ENCODE data around the gene WDR62.
"Not testable (repeated sequence)": the region's sequence is repeated elsewhere in the genome, so short reads cannot be mapped to it uniquely, and the experiment has no call there.

WDR62 gene

DNA sequence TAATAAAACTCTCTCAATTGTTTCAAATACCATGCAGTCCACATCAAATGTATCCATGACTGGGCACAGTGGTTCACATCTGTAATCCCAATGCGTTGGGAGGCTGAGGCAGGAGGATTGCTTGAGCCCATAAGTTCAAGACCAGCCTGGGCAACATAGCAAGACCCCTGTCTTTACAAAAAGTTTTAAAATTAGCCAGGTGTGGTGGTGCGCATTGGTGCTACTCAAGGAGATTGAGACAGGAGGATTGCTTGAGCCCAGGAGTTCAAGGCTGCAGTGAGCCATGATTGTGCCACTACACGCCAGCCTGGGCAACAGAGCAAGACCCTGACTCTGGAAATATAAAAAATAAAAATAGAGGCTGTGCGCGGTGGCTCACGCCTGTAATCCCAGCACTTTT lies 27.0 kb upstream of the WDR62 start:
- no peak for DNase-seq (ENCODE audit: low read depth)
- TF ChIP-seq, protein P1, sequence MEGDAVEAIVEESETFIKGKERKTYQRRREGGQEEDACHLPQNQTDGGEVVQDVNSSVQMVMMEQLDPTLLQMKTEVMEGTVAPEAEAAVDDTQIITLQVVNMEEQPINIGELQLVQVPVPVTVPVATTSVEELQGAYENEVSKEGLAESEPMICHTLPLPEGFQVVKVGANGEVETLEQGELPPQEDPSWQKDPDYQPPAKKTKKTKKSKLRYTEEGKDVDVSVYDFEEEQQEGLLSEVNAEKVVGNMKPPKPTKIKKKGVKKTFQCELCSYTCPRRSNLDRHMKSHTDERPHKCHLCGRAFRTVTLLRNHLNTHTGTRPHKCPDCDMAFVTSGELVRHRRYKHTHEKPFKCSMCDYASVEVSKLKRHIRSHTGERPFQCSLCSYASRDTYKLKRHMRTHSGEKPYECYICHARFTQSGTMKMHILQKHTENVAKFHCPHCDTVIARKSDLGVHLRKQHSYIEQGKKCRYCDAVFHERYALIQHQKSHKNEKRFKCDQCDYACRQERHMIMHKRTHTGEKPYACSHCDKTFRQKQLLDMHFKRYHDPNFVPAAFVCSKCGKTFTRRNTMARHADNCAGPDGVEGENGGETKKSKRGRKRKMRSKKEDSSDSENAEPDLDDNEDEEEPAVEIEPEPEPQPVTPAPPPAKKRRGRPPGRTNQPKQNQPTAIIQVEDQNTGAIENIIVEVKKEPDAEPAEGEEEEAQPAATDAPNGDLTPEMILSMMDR (conservative IDR thresholded peaks at IDR 0.05; ENCODE audit: low read depth, low read length), result no peak
- no peak overlapping the region for H3K4me3 ChIP-seq (ENCODE audit: low read length)

DNA sequence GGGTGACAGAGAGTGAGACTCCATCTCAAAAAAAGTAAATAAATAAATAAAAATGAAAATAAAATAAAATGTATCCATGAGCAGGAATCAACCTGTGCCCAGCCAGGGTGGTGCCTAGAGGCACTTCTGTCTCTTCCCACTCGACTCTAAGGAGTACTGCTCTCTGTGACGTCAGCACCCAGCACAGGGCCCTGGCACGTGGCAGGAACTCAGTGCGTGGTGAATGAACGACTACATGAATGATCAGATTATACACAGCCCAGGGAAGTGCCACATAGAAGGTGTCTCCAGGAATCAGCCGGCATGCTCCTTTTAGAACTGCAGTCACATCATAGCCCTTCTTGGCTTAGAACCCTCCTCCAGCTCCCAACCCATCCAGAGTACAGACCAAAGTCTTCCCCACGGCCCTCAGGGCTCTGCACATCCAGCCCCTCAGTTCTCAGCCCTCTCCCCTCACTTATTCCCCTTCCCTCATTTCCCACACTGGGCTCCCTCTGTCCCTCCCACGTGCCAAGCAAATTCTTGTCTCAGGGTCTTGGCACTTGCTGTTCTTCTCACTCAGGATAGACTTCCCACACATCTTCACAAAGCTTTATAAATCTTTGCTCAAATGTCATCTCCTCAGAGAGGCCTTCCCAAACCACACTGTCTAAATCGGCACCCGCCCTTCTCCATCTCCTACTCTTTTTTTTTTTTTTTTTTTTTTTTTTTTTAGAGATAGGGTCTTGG lies 26.2 kb upstream of the WDR62 start:
- TF ChIP-seq, protein P1 (conservative IDR thresholded peaks at IDR 0.05; ENCODE audit: low read depth, low read length), result no peak
- H3K4me3 ChIP-seq (ENCODE audit: low read length), result no peak overlapping the region
- DNase-seq (ENCODE audit: low read depth), result no peak

DNA sequence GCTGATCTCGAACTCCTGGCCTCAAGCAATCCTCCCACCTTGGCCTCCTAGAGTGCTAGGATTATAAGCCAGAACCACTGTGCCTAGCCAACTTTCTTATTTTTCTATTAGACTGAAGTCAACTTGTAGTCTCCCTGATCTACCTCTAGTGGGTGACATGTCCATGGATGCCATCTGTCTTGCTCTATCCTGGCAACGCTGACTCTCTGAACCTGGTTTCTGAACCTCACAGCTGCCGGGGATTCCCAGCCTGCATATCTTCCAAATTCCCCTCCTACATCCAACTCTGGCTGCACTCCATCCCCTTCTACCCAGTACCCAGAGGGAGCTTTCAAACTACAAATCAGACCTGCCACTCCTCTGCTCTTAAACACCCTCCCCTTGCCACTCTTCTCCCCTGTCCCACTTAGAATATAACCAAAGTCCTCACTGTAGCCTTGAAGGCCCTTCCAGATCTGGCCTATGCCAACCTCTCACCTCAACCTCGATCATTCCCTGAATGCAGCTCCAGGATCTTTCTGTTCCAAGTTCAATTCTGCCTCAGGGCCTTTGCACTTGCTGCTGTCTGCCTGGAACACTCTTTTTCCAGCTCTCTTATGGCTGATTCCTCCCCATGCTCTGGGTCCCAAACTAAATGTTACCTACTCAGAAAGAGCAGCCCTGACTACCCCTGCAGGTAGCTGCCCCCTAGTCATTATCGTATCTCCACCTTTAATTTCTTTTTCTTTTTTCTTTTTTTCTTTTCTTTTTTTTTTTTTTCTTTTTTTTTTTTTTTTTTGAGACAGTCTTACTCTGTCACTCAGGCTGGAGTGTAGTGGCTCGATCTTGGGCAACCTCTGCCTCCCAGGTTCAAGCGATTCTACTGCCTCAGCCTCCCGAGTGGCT lies 24.2 kb upstream of the WDR62 start:
- DNase-seq (ENCODE audit: low read depth), result no peak
- H3K4me3 ChIP-seq (ENCODE audit: low read length), result no peak overlapping the region
- TF ChIP-seq, protein P1 (conservative IDR thresholded peaks at IDR 0.05; ENCODE audit: low read depth, low read length), result peak; percentile 23

DNA sequence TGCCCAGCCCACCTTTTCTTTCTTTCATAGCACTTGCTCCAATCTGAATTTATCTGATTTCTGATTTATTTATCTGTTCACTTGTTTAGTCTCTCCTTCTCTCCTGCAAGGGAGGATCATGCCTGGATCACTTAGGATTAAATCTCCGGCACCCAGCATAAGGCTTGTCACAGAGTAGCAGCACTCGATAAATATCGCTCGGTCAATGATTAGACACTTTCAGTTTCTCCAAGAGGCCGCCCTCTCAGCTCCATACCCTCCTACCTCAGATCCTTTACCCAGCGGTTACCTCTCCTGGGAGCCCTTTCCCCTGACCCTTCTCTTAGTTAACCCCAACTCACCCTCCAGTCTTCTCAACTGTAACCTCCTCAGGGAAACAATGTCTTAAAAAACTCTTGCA lies 23.4 kb upstream of the WDR62 start:
- peak overlapping the region; percentile 10 for H3K4me3 ChIP-seq (ENCODE audit: low read length)
- TF ChIP-seq, protein P1 (conservative IDR thresholded peaks at IDR 0.05; ENCODE audit: low read depth, low read length), result no peak
- DNase-seq (ENCODE audit: low read depth), result no peak

DNA sequence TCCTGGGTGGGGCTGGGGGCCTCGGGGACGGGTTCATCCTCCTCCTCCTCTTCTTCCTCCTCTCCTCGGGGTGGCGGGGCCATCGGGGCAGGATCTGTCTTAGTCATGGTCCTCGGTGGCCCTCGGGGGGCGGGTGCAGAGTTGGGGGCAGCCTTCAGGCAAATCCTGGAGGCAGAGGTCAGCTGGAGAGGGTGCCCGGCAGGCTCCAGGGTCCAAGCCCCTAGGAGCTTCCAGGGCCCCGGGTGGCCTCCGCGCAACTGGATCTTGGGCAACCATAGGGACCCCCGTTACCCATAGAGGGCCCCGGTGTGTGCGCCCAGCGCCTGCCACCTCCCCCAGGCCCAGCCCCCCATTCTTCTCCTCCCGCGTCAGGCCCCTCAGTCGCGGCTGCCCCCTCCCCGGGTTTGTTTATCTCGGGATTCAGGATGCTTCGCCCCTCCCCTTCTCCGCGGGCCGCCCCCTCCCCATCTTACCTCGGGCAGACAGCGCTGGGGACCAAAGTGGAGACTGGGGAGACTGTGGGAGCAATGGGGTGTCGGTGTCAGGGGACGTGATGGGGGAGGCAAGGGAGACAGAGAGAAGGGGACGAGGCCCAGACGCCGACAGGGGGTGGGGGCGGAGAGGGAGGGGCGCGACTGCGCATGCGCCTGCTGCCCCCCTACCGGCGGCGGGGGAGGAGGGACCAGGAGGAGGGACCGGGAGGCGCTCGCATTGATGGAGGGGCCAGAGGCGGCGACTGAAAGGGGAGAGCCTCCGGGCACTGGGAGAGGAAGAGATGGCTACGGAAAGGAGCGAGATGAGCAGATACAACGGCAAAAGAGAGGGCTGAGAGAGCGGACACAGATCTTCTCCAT lies 22.2 kb upstream of the WDR62 start, which contains the start of gene CLIP3:
TSS of gene CLIP3 (minus strand) at position 623 of the 854 bp plus-strand sequence. CDS start at position 107, 516 bp downstream.
- TF ChIP-seq, protein P1 (conservative IDR thresholded peaks at IDR 0.05; ENCODE audit: low read depth, low read length), result no peak
- no peak for DNase-seq (ENCODE audit: low read depth)
- H3K4me3 ChIP-seq (ENCODE audit: low read length), result peak within 1 kb of the TSS; percentile 81

DNA sequence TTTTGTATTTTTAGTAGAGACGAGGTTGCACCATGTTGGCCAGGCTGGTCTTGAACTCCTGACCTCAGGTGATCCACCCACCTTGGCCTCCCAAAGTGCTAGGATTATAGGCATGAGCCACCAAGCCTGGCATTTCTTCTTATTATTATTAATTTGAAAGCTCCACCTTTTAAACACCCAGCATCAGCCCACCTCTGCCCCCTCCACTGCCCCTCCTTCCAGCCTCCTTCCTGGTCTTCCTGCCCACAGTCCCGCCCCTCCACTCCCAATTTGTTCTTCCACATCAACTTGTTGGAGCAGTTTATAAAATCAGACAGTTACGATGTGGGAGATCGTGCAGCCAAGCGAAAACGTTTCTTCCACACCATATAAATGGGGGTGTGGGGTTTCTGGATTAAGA lies 14.2 kb upstream of the WDR62 start:
- H3K4me3 ChIP-seq (ENCODE audit: low read length), result no peak overlapping the region
- DNase-seq (ENCODE audit: low read depth), result no peak
- TF ChIP-seq, protein P1 (conservative IDR thresholded peaks at IDR 0.05; ENCODE audit: low read depth, low read length), result no peak

DNA sequence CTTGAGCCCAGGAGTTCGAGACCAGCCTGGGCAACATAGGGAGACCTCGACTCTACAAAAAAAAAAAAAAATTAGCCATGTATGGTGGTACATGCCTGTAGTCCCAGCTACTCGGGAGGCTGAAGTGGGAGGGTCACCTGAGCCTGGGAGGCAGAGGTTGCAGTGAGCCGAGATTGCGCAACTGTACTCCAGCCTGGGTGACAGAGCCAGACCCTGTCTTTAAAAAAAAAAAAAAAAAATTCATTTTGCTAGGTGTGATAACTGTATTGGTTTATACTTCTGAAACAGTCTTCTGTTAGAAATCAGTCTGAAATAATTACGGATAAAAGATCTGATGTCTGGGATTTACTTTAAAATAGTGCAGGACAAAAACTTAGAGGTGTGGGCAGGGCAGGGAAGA lies 13.6 kb upstream of the WDR62 start:
- H3K4me3 ChIP-seq (ENCODE audit: low read length); DNase-seq (ENCODE audit: low read depth): not testable (repeated sequence)
